CD4-positive, alpha-beta T cell treated with Interleukin-4 for 1 hour (primary cell): ENCODE measurements around the gene LMX1B.
"Not testable (repeated sequence)": the region's sequence is repeated elsewhere in the genome, so short reads cannot be mapped to it uniquely, and the experiment has no call there.

Experiments
- DNase-seq, 2 donors: peaks; one replicate each; pipeline ENCODE4 v3.0.0-alpha.2; 2020 to 2022

The LMX1B gene

GRCh38 chr9:126720661-126721563 is 107.2 kb downstream of the LMX1B start:
- DNase-seq = no peak

- DNase-seq = peak; percentile 35 to 49
Measured at GRCh38 chr9:126721564-126721981, 107.8 kb downstream of the LMX1B start.

- DNase-seq = peak; percentile 89 to 90
Measured at GRCh38 chr9:126722252-126722921, 108.7 kb downstream of the LMX1B start.

GRCh38 chr9:126722922-126723806 is 109.4 kb downstream of the LMX1B start:
- peak; percentile 81 to 83 for DNase-seq

GRCh38 chr9:126723807-126724172 is 110.1 kb downstream of the LMX1B start:
- DNase-seq = no peak

GRCh38 chr9:126724226-126724625 is 110.5 kb downstream of the LMX1B start:
- DNase-seq = no peak

- not testable (repeated sequence) for DNase-seq
Measured at GRCh38 chr9:126725485-126725884, 111.8 kb downstream of the LMX1B start.

- not testable (repeated sequence) for DNase-seq
Measured at GRCh38 chr9:126728210-126728609, 114.5 kb downstream of the LMX1B start.

- not testable (repeated sequence) for DNase-seq
Measured at GRCh38 chr9:126730592-126730991, 116.9 kb downstream of the LMX1B start.

- no peak for DNase-seq
Measured at GRCh38 chr9:126733005-126733404, 119.3 kb downstream of the LMX1B start.

GRCh38 chr9:126734877-126735276 is 121.1 kb downstream of the LMX1B start:
- DNase-seq = no peak

GRCh38 chr9:126735482-126735881 is 121.8 kb downstream of the LMX1B start:
- DNase-seq = no peak

GRCh38 chr9:126738553-126738952 is 124.8 kb downstream of the LMX1B start:
- no peak for DNase-seq

- no peak for DNase-seq
Measured at GRCh38 chr9:126743041-126743440, 129.3 kb downstream of the LMX1B start.

- DNase-seq = no peak
Measured at GRCh38 chr9:126745574-126746411, 132.1 kb downstream of the LMX1B start.
